ENCODE measurements around the gene KIAA0825.
A peak's percentile ranks its signal among the peaks of the same experiment; 100 is the strongest.
"Not testable (repeated sequence)": the region's sequence is repeated elsewhere in the genome, so short reads cannot be mapped to it uniquely, and the experiment has no call there.

KIAA0825 gene

GRCh38 chr5:94618493-94619328 is at the start of gene KIAA0825, which contains the start of gene SLF1:
TSS of gene KIAA0825 (minus strand) at chr5:94618604. CDS start at chr5:94537126, 81,478 bp downstream.
TSS of gene SLF1 (plus strand) at chr5:94618669. CDS start at chr5:94628811, 10,142 bp downstream.
- peak; percentile 63 to 73 (median 66) for DNase-seq

- DNase-seq: no peak
These were observed 49.5 kb upstream of the KIAA0825 start for GRCh38 chr5:94667937-94668336.

- DNase-seq: no peak
These were observed 42.7 kb upstream of the KIAA0825 start for GRCh38 chr5:94661086-94661485.

GRCh38 chr5:94660506-94660905 is 42.1 kb upstream of the KIAA0825 start:
- no peak for DNase-seq

- DNase-seq: no peak
These were observed 39.9 kb upstream of the KIAA0825 start for GRCh38 chr5:94658272-94658671.

GRCh38 chr5:94649874-94650273 is 31.5 kb upstream of the KIAA0825 start:
- no peak for DNase-seq

GRCh38 chr5:94646758-94647157 is 28.4 kb upstream of the KIAA0825 start:
- no peak for DNase-seq

- DNase-seq: no peak
These were observed 26.6 kb upstream of the KIAA0825 start for GRCh38 chr5:94645053-94645452.

- no peak for DNase-seq
These were observed 21.8 kb upstream of the KIAA0825 start for GRCh38 chr5:94640176-94640575.

GRCh38 chr5:94632024-94632423 is 13.6 kb upstream of the KIAA0825 start:
- no peak for DNase-seq

GRCh38 chr5:94627191-94627590 is 8.8 kb upstream of the KIAA0825 start:
- DNase-seq: no peak

- DNase-seq: no peak
These were observed 5.5 kb upstream of the KIAA0825 start for GRCh38 chr5:94623877-94624276.

- DNase-seq: no peak
These were observed 4.6 kb upstream of the KIAA0825 start for GRCh38 chr5:94623011-94623410.

- no peak for DNase-seq
These were observed 3.4 kb upstream of the KIAA0825 start for GRCh38 chr5:94621763-94622162.

- DNase-seq: no peak
These were observed 1.9 kb upstream of the KIAA0825 start for GRCh38 chr5:94620256-94620655.

- DNase-seq: no peak
These were observed 343 bp downstream of the KIAA0825 start for GRCh38 chr5:94618029-94618492.

- no peak for DNase-seq
These were observed 2.5 kb downstream of the KIAA0825 start for GRCh38 chr5:94615862-94616261.

GRCh38 chr5:94614156-94614805 is 4.1 kb downstream of the KIAA0825 start:
- no peak for DNase-seq

- no peak for DNase-seq
These were observed 4.8 kb downstream of the KIAA0825 start for GRCh38 chr5:94613583-94613982.

GRCh38 chr5:94595281-94595840 is 23.0 kb downstream of the KIAA0825 start:
- DNase-seq: no peak

- DNase-seq: no peak
These were observed 40.7 kb downstream of the KIAA0825 start for GRCh38 chr5:94577466-94578245.

GRCh38 chr5:94575196-94575595 is 43.2 kb downstream of the KIAA0825 start:
- no peak for DNase-seq

- DNase-seq: not testable (repeated sequence)
These were observed 45.1 kb downstream of the KIAA0825 start for GRCh38 chr5:94573349-94573748.

All from activated CD4-positive, CD25-positive, alpha-beta regulatory T cell (primary cell).